SK-N-SH (cell line): ENCODE measurements around the gene PER1. TPM values are rescaled to one million over a fixed set of nuclear protein-coding genes. Genes with fewer than 3 reads are reported as not detected.

Source experiments
- CTCF ChIA-PET: fragments of 300-600, 350-600 bp; formaldehyde crosslinking; extraction: SDS; loops from one replicate; lab custom pipeline; 2021; lab: Yijun Ruan, JAX
- POLR2A ChIA-PET: fragments of 350-600 bp; sonication (Branson Sonifier 250); formaldehyde crosslinking; extraction: SDS; loops from one replicate; lab custom pipeline; 2020; ENCODE audit warnings: antibody characterized with exemption, inconsistent platforms; lab: Yijun Ruan, JAX
- DNase-seq: peaks from one replicate; pipeline ENCODE4 v3.0.0; 2012
- H2AFZ ChIP-seq: fragments of 200-600 bp; sonication (generic); 2 replicates; pipeline ENCODE4 v1.8.1; 2016; ENCODE audit warnings: antibody characterized with exemption, mild to moderate bottlenecking, low read depth
- H3F3A ChIP-seq: fragments of 200-600 bp; sonication (generic); replicated peaks from 2 replicates; pipeline ENCODE3; 2016; ENCODE audit warnings: antibody characterized with exemption, mild to moderate bottlenecking; ENCODE audit not compliant: insufficient read depth
- H3K27ac ChIP-seq, 2 experiments: fragments of 200-500 bp in 1 of 2; fragments of 200-600 bp in 1 of 2; sonication (Bioruptor generic) in 1 of 2; sonication (generic), shearing (Covaris generic) in 1 of 2; 2 replicates each; pipeline versions ENCODE4 v1.5.1 to v1.6.1; 2014 to 2016; ENCODE audit warnings: low read depth in 2 of 2, inconsistent platforms in 1 of 2, low read length in 1 of 2, mild to moderate bottlenecking in 1 of 2, mixed read lengths in 1 of 2
- H3K27me3 ChIP-seq: fragments of 200-600 bp; sonication (generic), shearing (Covaris generic); 2 replicates; pipeline ENCODE4 v1.6.1; 2016; ENCODE audit warnings: mixed run types; ENCODE audit not compliant: insufficient read depth
- H3K36me3 ChIP-seq, 2 experiments: fragments of 200-500 bp in 1 of 2; fragments of 200-600 bp in 1 of 2; sonication (Bioruptor generic) in 1 of 2; sonication (generic) in 1 of 2; replicated peaks in 1 of 2; 2 replicates each; pipeline versions ENCODE3 to v1.5.1; 2014 to 2016; ENCODE audit warnings: low read length in 1 of 2, mild to moderate bottlenecking in 1 of 2; ENCODE audit not compliant: insufficient read depth in 2 of 2, control insufficient read depth in 1 of 2
- H3K4me1 ChIP-seq, 2 experiments: fragments of 200-500 bp in 1 of 2; fragments of 200-600 bp in 1 of 2; sonication (Bioruptor generic) in 1 of 2; sonication (generic), shearing (Covaris generic) in 1 of 2; 2 replicates each; pipeline versions ENCODE4 v1.5.1 to v1.6.1; 2014 to 2016; ENCODE audit warnings: low read depth in 1 of 2, low read length in 1 of 2, mixed run types in 1 of 2; ENCODE audit not compliant: insufficient read depth in 2 of 2, control insufficient read depth in 1 of 2
- H3K4me2 ChIP-seq: fragments of 200-600 bp; sonication (generic), shearing (Covaris generic); 2 replicates; pipeline ENCODE4 v1.6.1; 2017; ENCODE audit warnings: mixed run types
- H3K4me3 ChIP-seq, 2 experiments: fragments of 200-500 bp in 1 of 2; fragments of 200-600 bp in 1 of 2; sonication (Bioruptor generic) in 1 of 2; sonication (generic), shearing (Covaris generic) in 1 of 2; 2 replicates each; pipeline versions ENCODE4 v1.5.1 to v1.8.1; 2014 to 2016; ENCODE audit warnings: low read depth in 2 of 2, inconsistent platforms in 1 of 2, low read length in 1 of 2, mild to moderate bottlenecking in 1 of 2, mixed read lengths in 1 of 2, moderate library complexity in 1 of 2
- H3K79me2 ChIP-seq: fragments of 200-600 bp; sonication (generic); 2 replicates; pipeline ENCODE4 v1.8.1; 2017; ENCODE audit warnings: mild to moderate bottlenecking; ENCODE audit not compliant: insufficient read depth
- H3K9ac ChIP-seq: fragments of 200-600 bp; sonication (generic); 2 replicates; pipeline ENCODE4 v1.6.1; 2017; ENCODE audit warnings: mixed run types
- H3K9me2 ChIP-seq: fragments of 200-600 bp; sonication (generic); 2 replicates; pipeline ENCODE4 v1.6.1; 2017; ENCODE audit warnings: mixed run types
- H3K9me3 ChIP-seq: fragments of 200-600 bp; sonication (generic); 2 replicates; pipeline ENCODE4 v1.6.1; 2017; ENCODE audit warnings: mixed run types, mild to moderate bottlenecking, moderate library complexity
- H4K20me1 ChIP-seq: fragments of 200-600 bp; sonication (generic); 2 replicates; pipeline ENCODE4 v1.6.1; 2017; ENCODE audit warnings: mild to moderate bottlenecking, mixed run types; ENCODE audit not compliant: insufficient read depth
- EP300 ChIP-seq, 2 experiments: IDR thresholded peaks; 2 replicates each; pipeline versions ENCODE4 v1.4.0 to v1.6.1; 2012; ENCODE audit warnings: borderline replicate concordance in 1 of 2, low read depth in 1 of 2, low read length in 1 of 2
- EZH2phosphoT487 ChIP-seq: fragments of 200-600 bp; sonication (generic); IDR thresholded peaks from 2 replicates; pipeline ENCODE4 v1.6.1; 2017; ENCODE audit warnings: low read depth, mixed run types, mild to moderate bottlenecking, antibody characterized with exemption, moderate library complexity, borderline replicate concordance
- GABPA ChIP-seq: IDR thresholded peaks from 2 replicates; pipeline ENCODE4 v1.4.0; 2012; ENCODE audit warnings: low read depth, mild to moderate bottlenecking
- IRF3 ChIP-seq: fragments of 150-350 bp; IDR thresholded peaks from 2 replicates; pipeline ENCODE4 v1.6.1; 2016; ENCODE audit warnings: mild to moderate bottlenecking, low read depth, low read length
- NFIC ChIP-seq: IDR thresholded peaks from 2 replicates; pipeline ENCODE4 v1.4.0; 2012; ENCODE audit warnings: borderline replicate concordance
- POLR2AphosphoS5 ChIP-seq: IDR thresholded peaks from 2 replicates; pipeline ENCODE4 v1.6.1; 2012; ENCODE audit warnings: low read depth, low read length
- TAF1 ChIP-seq: IDR thresholded peaks from 2 replicates; pipeline ENCODE4 v1.6.1; 2012; ENCODE audit warnings: low read depth, mild to moderate bottlenecking, low read length, moderate library complexity, borderline replicate concordance
- USF2 ChIP-seq: fragments of 150-350 bp; IDR thresholded peaks from 2 replicates; pipeline ENCODE4 v1.6.1; 2017; ENCODE audit warnings: antibody characterized with exemption, low read length, low read depth, borderline replicate concordance
- WGBS: methylation state at CpG from one replicate; pipeline ENCODE4 v1.1.6; 2017; ENCODE audit warnings: low lambda C conversion rate; 5-methylcytosine and 5-hydroxymethylcytosine counted together
- polyA plus RNA-seq, 3 experiments: library from polyadenylated mRNA; depleted of rRNA; stranded (reverse); fragments of >200 nt; gene quantifications; 2 replicates each; pipeline ENCODE4 v1.2.3, GENCODE V29; 2012
- TF ChIP-seq, protein P1 (sequence below): IDR thresholded peaks from 2 replicates; pipeline ENCODE4 v1.4.0; 2012; ENCODE audit warnings: low read depth, borderline replicate concordance

PER1 gene
- polyA plus RNA-seq, 1 of the 3 experiments (the other 2 are of a cell fraction) = 56.8 TPM

- Histone ChIP-seq H3K9ac (no peak overlapping the region), H3K79me2 (no peaks in the 10 kb centered on the region), H4K20me1 (peaks cover 12% of the 10 kb centered on the region), H2AFZ (peak overlapping the region; percentile 78), H3K9me2 (no peaks in the 10 kb centered on the region), H3K9me3 (no peaks in the 10 kb centered on the region), H3F3A (peaks cover 37% of the 10 kb centered on the region), H3K27me3 (no peaks in the 10 kb centered on the region; the same call in 1 of the 2 replicates), H3K27ac (no peak overlapping the region), H3K4me3 (peak overlapping the region; percentile 53 to 81), H3K4me1 (peaks cover 0 to 32% of the 10 kb centered on the region in 2 experiments; a peak in 2 of 4 replicates), H3K36me3 (no peaks in the 10 kb centered on the region), H3K4me2 (peak overlapping the region; percentile 97)
- TF ChIP-seq EZH2phosphoT487 = no peak
- TF ChIP-seq, protein P1, sequence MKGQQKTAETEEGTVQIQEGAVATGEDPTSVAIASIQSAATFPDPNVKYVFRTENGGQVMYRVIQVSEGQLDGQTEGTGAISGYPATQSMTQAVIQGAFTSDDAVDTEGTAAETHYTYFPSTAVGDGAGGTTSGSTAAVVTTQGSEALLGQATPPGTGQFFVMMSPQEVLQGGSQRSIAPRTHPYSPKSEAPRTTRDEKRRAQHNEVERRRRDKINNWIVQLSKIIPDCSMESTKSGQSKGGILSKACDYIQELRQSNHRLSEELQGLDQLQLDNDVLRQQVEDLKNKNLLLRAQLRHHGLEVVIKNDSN = 0 out of 2 replicates have a peak, but pooled peaks have one; percentile 24
- no peak for DNase-seq
- ChIA-PET POLR2A (interaction anchor here (1.4 kb wide), 2 partner anchors 49 to 68 kb away, joined by 3 to 9 read pairs; no protein-coding TSS in a partner anchor), CTCF (interaction anchor here (0.6 to 3.8 kb wide), 13 partner anchors 14 to 98 kb away, joined by 3 to 41 read pairs (median 5); partner anchors contain the start of gene PER1)
- 11% methylated on average over 18 of the region's 24 CpGs for WGBS
Measured at GRCh38 chr17:8124350-8125153, 27.7 kb downstream of the PER1 start.

- peaks cover 15% of the 10 kb centered on the region for H4K20me1 ChIP-seq
- peak within 1 kb of the TSS; percentile 97 for H3K4me2 ChIP-seq
- H3K27ac ChIP-seq = no peak within 1 kb of the TSS; a peak in 1 of 4 replicates
- peaks cover 0 to 32% of the 10 kb centered on the region in 2 experiments; a peak in 2 of 4 replicates for H3K4me1 ChIP-seq
- peak within 1 kb of the TSS; percentile 53 to 81 for H3K4me3 ChIP-seq
- WGBS = 2% methylated on average over 29 of the region's 29 CpGs
- no peaks in the 10 kb centered on the region for H3K9me3 ChIP-seq
- no peak for TF ChIP-seq USF2
- no peak for TF ChIP-seq EP300 (IDR thresholded peaks at IDR 0.05; ENCODE audit: borderline replicate concordance in 1 of 2, low read depth in 1 of 2, low read length in 1 of 2)
- TF ChIP-seq GABPA = no peak
- no peak for TF ChIP-seq POLR2AphosphoS5
- TF ChIP-seq NFIC = no peak
- TF ChIP-seq TAF1 = peak; percentile 15; the same call in 1 of the 2 replicates
- no peak for TF ChIP-seq IRF3
- peak within 1 kb of the TSS; percentile 78 for H2AFZ ChIP-seq
- CTCF ChIA-PET = interaction anchor here (0.6 to 3.8 kb wide), 15 partner anchors 14 to 99 kb away, joined by 3 to 41 read pairs (median 5); partner anchors contain the start of gene PER1
- DNase-seq = peak; percentile 53
- no peaks in the 10 kb centered on the region for H3K36me3 ChIP-seq
- no peaks in the 10 kb centered on the region for H3K79me2 ChIP-seq
- H3K9ac ChIP-seq = peak within 1 kb of the TSS; percentile 53; the same call in 1 of the 2 replicates
- H3F3A ChIP-seq = peaks cover 43% of the 10 kb centered on the region
- H3K27me3 ChIP-seq = no peaks in the 10 kb centered on the region
- H3K9me2 ChIP-seq = no peaks in the 10 kb centered on the region
- POLR2A ChIA-PET = interaction anchor here (1.4 to 1.5 kb wide), 2 partner anchors 49 to 68 kb away, joined by 3 to 9 read pairs (median 7); no protein-coding TSS in a partner anchor
Measured at GRCh38 chr17:8123695-8124349, 28.4 kb downstream of the PER1 start, which contains the start of gene HES7. Gene HES7 (minus strand): TSS chr17:8124106. CDS start chr17:8124084, 22 bp downstream.
